Hematopoietic multipotent progenitor cell treated with erythropoietin and hydrocortisone succinate and interleukin-3 and kit ligand, for 6 days (in vitro differentiated cells): ENCODE results near the gene PIP4P1.

ENCODE experiments used
- DNase-seq: peaks from one replicate; pipeline ENCODE4 v3.0.0-alpha.2; 2015

PIP4P1 gene

GRCh38 chr14:20434701-20435581 lies 26.3 kb downstream of the PIP4P1 start:
- no peak for DNase-seq

DNA sequence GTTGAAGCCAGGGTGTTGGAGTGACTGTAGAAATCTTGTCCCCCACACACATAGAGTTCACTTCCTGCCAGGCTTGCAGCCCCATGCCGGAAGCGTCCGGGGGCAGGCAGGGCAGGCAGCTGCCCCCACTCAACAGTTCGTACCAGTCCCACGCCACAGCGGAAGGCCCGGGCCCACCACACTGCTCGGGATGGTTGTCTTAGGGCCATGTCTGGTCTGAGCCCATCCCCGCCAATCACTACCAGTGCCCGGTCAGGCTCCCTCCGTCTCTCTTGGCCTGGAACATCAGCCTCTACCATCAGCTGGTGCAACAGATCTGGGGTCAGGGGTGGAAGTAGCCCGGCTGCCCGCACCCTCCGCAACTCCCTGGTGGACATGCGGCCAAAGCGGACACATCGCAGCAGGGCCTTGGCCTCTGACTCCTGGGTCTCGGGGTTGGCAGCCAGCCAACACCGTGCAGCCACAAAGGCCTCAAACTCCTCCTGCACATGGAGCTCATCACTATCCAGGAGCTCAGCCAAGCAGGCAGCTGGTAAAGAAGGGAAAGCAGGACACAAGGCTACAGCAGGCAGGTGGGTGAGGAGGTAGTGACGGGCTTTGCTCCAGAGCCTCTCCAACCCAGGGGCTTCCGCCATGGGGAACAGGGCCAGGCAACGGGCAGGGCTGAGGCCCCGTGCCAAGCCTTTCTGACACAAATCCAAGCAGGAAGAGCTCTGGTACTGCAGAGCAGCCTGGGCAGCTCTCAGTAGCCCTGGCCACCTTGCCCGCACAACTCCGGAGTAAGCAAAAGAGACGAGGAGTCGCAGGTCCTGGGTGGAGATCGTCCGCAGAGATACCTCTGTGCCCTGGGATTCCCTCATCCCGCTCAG lies 31.2 kb downstream of the PIP4P1 start:
- no peak for DNase-seq

GRCh38 chr14:20428802-20429201 lies 32.4 kb downstream of the PIP4P1 start:
- no peak for DNase-seq

DNA sequence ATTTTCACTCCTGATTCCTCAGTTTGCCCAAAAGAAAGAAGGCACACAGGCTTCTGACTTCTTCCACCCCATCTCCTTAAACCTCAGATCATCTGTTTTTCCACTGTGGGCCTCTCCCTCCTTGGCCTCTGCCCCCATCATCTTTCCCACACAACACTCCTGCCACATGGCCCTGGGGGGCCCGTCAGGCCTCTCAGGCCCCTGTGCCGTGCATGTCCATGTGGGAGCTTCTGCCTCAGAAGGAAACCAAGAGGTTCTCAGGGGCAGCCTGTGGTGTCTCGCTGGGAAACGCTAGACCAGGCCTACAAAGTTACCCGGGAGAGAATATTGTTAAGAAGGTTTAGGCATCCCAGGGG lies 33.2 kb downstream of the PIP4P1 start:
- no peak for DNase-seq

DNA sequence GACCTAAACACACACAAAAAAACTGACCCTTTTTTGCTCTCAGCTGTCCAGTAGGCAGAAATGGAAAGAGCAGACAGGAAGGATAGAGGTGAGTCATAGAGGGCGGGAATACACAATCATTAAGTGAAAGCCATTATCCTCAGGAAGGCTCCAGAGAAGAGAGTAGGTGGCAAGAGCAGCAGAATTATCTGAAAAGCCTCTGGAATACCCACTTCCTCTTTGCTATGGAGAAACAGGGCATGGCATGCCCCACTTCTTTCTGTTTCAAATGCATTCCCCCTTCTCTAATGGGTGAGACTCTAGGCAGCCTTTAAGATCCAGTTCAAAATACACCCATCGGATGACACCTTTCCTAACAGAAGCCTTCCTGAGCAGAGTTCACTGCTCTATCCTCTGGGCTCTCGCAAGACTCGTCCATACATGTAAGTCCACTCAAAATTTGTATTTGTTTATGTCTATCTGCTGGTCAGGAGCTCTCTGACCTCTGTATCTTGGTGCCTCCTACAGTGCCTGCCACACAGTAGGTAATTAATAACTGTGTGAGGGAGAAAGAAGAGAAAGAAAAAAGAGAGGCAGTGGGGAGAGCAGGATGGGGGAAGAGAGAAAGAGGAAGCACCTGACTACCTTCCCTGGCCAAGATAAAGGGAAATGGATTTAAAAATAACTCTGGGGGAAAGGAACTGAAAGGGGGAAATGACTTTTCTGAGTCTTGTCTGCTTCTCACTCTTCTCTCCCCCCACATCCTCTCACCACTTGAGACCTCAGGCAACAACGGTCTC lies 33.8 kb downstream of the PIP4P1 start:
- peak; percentile 60 for DNase-seq

- no peak for DNase-seq
These were observed 36.4 kb downstream of the PIP4P1 start for GRCh38 chr14:20424851-20425250.

DNA sequence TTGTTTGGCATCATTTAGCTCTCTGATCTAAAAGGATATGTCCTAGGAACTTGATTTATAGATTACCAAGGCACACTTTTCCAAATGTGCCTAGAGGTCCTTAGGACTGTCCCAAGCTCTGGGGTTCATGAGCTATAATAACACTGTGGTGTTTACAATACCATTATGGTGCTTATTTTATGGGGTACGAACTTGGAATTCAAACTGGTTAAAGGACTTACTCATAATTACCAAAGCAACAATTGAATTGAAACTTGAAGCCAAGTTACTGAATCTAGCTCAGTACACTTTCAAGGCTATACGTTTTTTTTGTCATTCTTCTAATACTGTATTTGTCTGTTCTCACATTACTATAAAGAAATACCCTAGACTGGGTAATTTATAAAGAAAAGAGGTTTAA lies 38.3 kb downstream of the PIP4P1 start:
- DNase-seq, result no peak

GRCh38 chr14:20421267-20421666 lies 40.0 kb downstream of the PIP4P1 start:
- no peak for DNase-seq

GRCh38 chr14:20419419-20419818 lies 41.8 kb downstream of the PIP4P1 start:
- no peak for DNase-seq

DNA sequence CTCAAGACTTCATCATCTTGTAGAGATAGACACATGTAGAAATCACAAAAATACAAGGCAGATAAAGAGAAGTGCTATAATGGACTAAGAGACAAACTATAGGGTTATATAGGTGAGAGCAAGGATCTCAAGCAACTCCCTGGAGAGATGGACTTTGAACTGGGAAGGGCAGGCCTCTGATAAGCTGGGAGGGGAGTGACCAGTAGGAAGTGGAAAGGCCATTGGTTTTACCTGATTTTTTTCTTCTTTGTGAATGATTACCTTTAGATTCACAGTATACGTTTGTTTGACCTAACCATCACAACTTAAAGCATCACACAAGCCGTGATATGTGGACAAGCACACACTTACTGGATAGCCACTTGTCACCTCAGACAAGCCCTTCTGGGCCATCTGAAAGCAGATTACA lies 42.7 kb downstream of the PIP4P1 start:
- DNase-seq, result no peak

- peak; percentile 11 for DNase-seq
These were observed 43.7 kb downstream of the PIP4P1 start for GRCh38 chr14:20417250-20418186.

DNA sequence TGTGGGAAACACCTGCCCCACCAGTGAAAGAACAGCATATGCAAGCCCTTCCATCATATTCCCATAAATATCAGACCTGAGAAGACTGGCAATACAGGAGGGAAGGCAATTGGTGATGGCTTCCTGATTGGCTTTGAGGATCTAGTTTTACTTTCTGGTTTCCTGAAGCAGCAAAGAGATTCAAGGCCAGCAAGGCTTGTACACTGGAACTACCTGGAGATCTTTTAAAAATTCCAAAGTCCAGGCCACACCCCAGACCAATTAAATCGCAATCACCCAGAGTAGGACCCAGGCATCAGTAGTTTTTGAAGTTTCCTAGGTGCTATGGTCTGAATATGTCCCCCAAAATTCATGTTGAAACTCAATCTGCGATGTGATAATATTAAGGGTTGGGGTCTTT lies 45.0 kb downstream of the PIP4P1 start:
- DNase-seq, result no peak

GRCh38 chr14:20415782-20416206 lies 45.4 kb downstream of the PIP4P1 start:
- DNase-seq, result peak; percentile 90

DNA sequence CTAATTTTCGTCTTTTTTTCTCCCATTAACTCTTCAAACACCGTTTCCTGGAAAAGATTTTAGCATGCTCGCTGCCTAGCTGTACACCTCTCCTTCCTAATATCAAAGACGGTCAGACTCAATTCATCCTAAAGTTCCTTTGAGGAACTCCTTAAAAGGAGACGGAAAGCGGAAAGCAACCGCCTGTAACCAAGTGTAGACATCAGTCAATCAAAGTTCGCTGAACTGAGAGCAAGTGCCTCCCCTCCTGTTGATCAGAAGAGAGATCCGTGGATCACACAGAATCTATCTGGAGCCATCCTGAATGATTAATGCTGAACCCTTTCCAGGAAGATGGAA lies 47.5 kb downstream of the PIP4P1 start:
- peak; percentile 51 for DNase-seq

- peak; percentile 88 for DNase-seq
These were observed 48.1 kb downstream of the PIP4P1 start, which contains the start of gene TEP1 for GRCh38 chr14:20412876-20413743. Gene TEP1 (minus strand): TSS chr14:20413501. CDS start chr14:20408439, 5,062 bp downstream.

GRCh38 chr14:20412411-20412810 lies 48.8 kb downstream of the PIP4P1 start:
- no peak for DNase-seq

- no peak for DNase-seq
These were observed 52.0 kb downstream of the PIP4P1 start for GRCh38 chr14:20409226-20409625.
